Measurements from ENCODE around the gene PGGT1B. TPM values are rescaled to one million over a fixed set of nuclear protein-coding genes. Genes with fewer than 3 reads are reported as not detected.
A peak's percentile ranks its signal among the peaks of the same experiment; 100 is the strongest.

The PGGT1B gene
- total and polyA plus RNA-seq, 2 of the 8 experiments (the other 6 are each of a cell fraction or from before 2014, with no cell fraction given): 1.9 to 43.1 TPM

- ChIA-PET CTCF (ENCODE audit: partially characterized antibody) (interaction anchor here (4.9 kb wide), 1 partner anchor 11 kb away, joined by 25 read pairs; no protein-coding TSS in a partner anchor), POLR2A (ENCODE audit: partially characterized antibody) (no interaction called here)
- peaks cover 0 to 3% (median 1%) of the 10 kb centered on the region in 4 experiments; a peak in 2 of 7 replicates for H3K4me1 ChIP-seq (replicated peaks in 1 of 4; ENCODE audit: control insufficient read depth in 3 of 4, insufficient read depth in 4 of 4, low read length in 3 of 4)
- no peaks in the 10 kb centered on the region for H3K36me3 ChIP-seq (ENCODE audit: control insufficient read depth in 2 of 4, insufficient read depth in 4 of 4, low read length in 3 of 4)
- 90% methylated on average over 1 of the region's 1 CpG; no CpG with 5 or more reads in 1 of the 2 experiments for WGBS, 2 experiments (ENCODE audit: extremely low coverage in 1 of 2, insufficient coverage in 1 of 2, insufficient read length in 1 of 2, insufficient replicate concordance in 2 of 2, low coverage in 1 of 2, low lambda C conversion rate in 2 of 2, missing lambda C conversion rate in 1 of 2)
- H3K4me3 ChIP-seq (ENCODE audit: extremely low read depth in 1 of 4, insufficient read depth in 2 of 4, low read depth in 3 of 4, low read length in 4 of 4): no peak overlapping the region
- no peak overlapping the region for H2BK5ac ChIP-seq (ENCODE audit: low read depth, low read length)
- no peak overlapping the region for H3K14ac ChIP-seq (ENCODE audit: insufficient read length)
- 0 out of 7 replicates have a peak, but pooled peaks cover 0 to 2% (median 0%) of the 10 kb centered on the region in 4 experiments for H3K27me3 ChIP-seq (replicated peaks in 1 of 4; ENCODE audit: control insufficient read depth in 3 of 4, extremely low read depth in 1 of 4, insufficient read depth in 3 of 4, low read length in 3 of 4)
- peak overlapping the region; percentile 19; the same call in 1 of the 2 replicates for H2AFZ ChIP-seq (ENCODE audit: low read length)
- no peak overlapping the region for H3K4ac ChIP-seq (replicated peaks; ENCODE audit: insufficient read length, low read depth, low read length)
- H4K8ac ChIP-seq (ENCODE audit: extremely low read depth, insufficient read depth, low read length): no peak overlapping the region
- H3K79me2 ChIP-seq (ENCODE audit: control insufficient read depth in 1 of 2, insufficient read depth in 2 of 2, low read length in 2 of 2): peaks cover 0 to 22% of the 10 kb centered on the region in 2 experiments; a peak in 2 of 4 replicates
- no peak overlapping the region for H3K27ac ChIP-seq (ENCODE audit: low read depth, low read length)
- H3K23ac ChIP-seq (ENCODE audit: insufficient read length): no peak overlapping the region
- H2AK5ac ChIP-seq (ENCODE audit: low read depth, low read length): no peak overlapping the region
- H3K9me3 ChIP-seq (ENCODE audit: insufficient read depth in 2 of 2, low read depth in 1 of 2, low read length in 1 of 2): no peaks in the 10 kb centered on the region
- no peak overlapping the region for H2BK12ac ChIP-seq (ENCODE audit: low read depth, low read length)
- H4K5ac ChIP-seq (ENCODE audit: insufficient read length, low read depth, low read length): no peak overlapping the region
- H3K18ac ChIP-seq (ENCODE audit: extremely low read depth, low read length): no peak overlapping the region
- H2BK20ac ChIP-seq (ENCODE audit: low read length): no peak overlapping the region
- H4K91ac ChIP-seq (replicated peaks; ENCODE audit: insufficient read length, low read length): no peak overlapping the region
- no peak overlapping the region for H2BK120ac ChIP-seq (replicated peaks; ENCODE audit: low read depth, low read length)
- FAIRE-seq (no peak), DNase-seq (ENCODE audit: low read depth in 1 of 2, low spot score in 2 of 2) (no peak)
- H3K79me1 ChIP-seq (ENCODE audit: low read depth, low read length): no peaks in the 10 kb centered on the region
- H3K9ac ChIP-seq (replicated peaks in 1 of 4; ENCODE audit: extremely low read depth in 1 of 4, low read depth in 3 of 4, low read length in 3 of 4): no peak overlapping the region
- H4K20me1 ChIP-seq (replicated peaks in 1 of 2; ENCODE audit: control insufficient read depth in 1 of 2, insufficient read depth in 2 of 2, low read length in 2 of 2): no peaks in the 10 kb centered on the region
- no peak overlapping the region for H2BK15ac ChIP-seq (ENCODE audit: low read length)
- no peak overlapping the region for H3K56ac ChIP-seq (replicated peaks; ENCODE audit: insufficient read length, low read depth, low read length)
- H3K4me2 ChIP-seq (ENCODE audit: insufficient read depth in 1 of 2, low read depth in 2 of 2, low read length in 2 of 2): no peak overlapping the region
- peaks cover 7% of the 10 kb centered on the region for H3K23me2 ChIP-seq (ENCODE audit: low read depth, low read length)
- TF ChIP-seq EP300 (IDR thresholded peaks at IDR 0.05; ENCODE audit: borderline replicate concordance in 1 of 2, low read depth in 2 of 2, low read length in 2 of 2) (no peak), ATF3 (IDR thresholded peaks at IDR 0.05; ENCODE audit: insufficient read depth, low read depth, low read length) (no peak), GABPA (IDR thresholded peaks at IDR 0.05; ENCODE audit: borderline replicate concordance, insufficient read depth, low read length) (no peak), JUN (IDR thresholded peaks at IDR 0.05; ENCODE audit: low read depth, low read length) (no peak), POLR2A (IDR thresholded peaks at IDR 0.05; ENCODE audit: control extremely low read depth in 1 of 2, low read depth in 2 of 2, low read length in 2 of 2) (no peak), PHF8 (conservative IDR thresholded peaks at IDR 0.05; ENCODE audit: low read depth, low read length) (no peak), CBX8 (IDR thresholded peaks at IDR 0.05; ENCODE audit: borderline replicate concordance, low read depth, low read length) (no peak), KDM5A (IDR thresholded peaks at IDR 0.05; ENCODE audit: low read length) (no peak), E2F6 (IDR thresholded peaks at IDR 0.05) (no peak), KDM4A (IDR thresholded peaks at IDR 0.05; ENCODE audit: low read depth, low read length, severe bottlenecking) (no peak), EZH2 (IDR thresholded peaks at IDR 0.05; ENCODE audit: low read depth, low read length, severe bottlenecking) (no peak), SAP30 (IDR thresholded peaks at IDR 0.05; ENCODE audit: insufficient read depth, insufficient replicate concordance, low read length) (no peak)
Observed at GRCh38 chr5:115298811-115299210, 36.1 kb upstream of the PGGT1B start.

Data from H1 (cell line).